ENCODE data around the gene ZFP36L1.

ZFP36L1 gene

DNA sequence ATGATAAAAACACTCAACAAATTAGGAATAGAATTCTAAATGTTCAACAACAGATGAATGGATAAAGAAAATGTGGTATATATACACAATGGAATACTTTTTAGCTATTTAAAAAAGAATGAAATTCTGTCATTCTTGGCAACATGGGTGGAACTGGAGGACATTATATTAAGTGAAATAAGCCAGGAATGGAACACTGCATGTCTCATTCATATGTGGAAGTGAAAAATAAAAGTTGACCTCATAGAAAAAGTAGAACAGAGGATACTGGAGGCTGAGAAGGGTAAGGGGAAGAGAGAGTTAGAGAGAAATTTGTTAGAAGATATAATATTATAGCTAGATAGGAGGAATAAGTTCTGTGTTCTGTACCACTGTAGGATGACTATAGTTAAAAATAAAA is 35.8 kb upstream of the ZFP36L1 start:
- TF ChIP-seq CTCF (IDR thresholded peaks at IDR 0.05; ENCODE audit: insufficient read depth, low read depth, low read length, missing control alignments), result no peak
- no peak overlapping the region for H3K4me3 ChIP-seq (ENCODE audit: low read length)
- no peak for DNase-seq (ENCODE audit: low read depth)

GRCh38 chr14:68825729-68826128 is 32.9 kb upstream of the ZFP36L1 start:
- TF ChIP-seq CTCF (IDR thresholded peaks at IDR 0.05; ENCODE audit: insufficient read depth, low read depth, low read length, missing control alignments), result no peak
- no peak overlapping the region for H3K4me3 ChIP-seq (ENCODE audit: low read length)
- no peak for DNase-seq (ENCODE audit: low read depth)

- peak; percentile 75 for DNase-seq (ENCODE audit: low read depth)
- TF ChIP-seq CTCF (IDR thresholded peaks at IDR 0.05; ENCODE audit: insufficient read depth, low read depth, low read length, missing control alignments), result peak; percentile 94
- no peak overlapping the region for H3K4me3 ChIP-seq (ENCODE audit: low read length)
These were observed 31.9 kb upstream of the ZFP36L1 start for GRCh38 chr14:68824517-68825347.

DNA sequence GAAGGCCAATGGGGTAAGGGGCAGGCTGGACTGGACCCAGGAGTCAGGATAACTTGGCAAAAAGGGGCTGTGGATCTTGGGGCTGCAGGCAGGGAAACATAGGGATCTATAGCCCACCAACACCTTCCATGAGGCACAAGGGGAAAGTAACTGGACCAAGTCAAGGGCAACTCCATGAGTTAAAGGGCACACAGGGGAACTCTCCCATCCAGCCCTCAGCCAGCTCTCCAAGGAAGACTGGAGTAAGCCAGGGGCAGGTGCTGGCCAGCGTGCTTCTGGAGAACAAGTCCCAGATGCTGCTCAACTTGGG is 31.3 kb upstream of the ZFP36L1 start:
- H3K4me3 ChIP-seq (ENCODE audit: low read length), result no peak overlapping the region
- no peak for TF ChIP-seq CTCF (IDR thresholded peaks at IDR 0.05; ENCODE audit: insufficient read depth, low read depth, low read length, missing control alignments)
- DNase-seq (ENCODE audit: low read depth), result no peak

DNA sequence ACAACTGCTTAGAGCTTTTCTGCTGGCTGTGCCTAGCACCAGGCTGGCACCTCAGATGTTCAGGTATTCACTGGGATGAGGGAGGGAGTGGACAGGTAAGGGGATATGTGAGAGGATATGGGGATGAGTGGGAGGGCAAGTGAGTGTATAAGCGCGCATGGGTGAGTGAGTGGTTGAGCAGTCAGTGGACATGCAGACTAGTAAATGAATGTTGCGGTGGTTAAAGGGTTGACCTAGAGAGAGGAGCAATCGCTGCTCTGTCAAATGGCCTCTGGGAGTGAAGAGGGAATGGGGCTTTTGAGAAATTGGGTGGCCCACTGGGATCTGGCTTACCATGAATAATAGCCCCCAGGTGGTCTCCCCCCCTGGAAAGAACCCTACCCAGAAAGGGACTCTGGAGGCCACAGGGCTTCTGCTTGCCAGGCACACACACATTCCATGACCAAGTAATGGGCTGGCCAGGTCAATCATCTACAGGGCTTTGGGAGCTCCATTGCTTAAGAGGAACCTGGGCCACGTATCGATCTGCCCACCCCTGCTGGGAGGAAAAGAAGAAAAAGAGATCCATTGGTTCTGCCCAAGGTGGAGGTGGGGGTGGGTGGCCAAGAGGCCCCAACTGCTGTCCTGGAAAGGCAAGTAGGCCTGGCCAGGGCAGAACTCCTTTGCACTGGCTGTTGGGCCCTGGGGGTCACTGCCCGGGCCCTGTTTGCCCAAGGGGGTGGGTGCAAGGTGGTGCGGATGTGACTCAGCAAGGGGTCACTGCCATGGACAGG is 30.8 kb upstream of the ZFP36L1 start:
- no peak for TF ChIP-seq CTCF (IDR thresholded peaks at IDR 0.05; ENCODE audit: insufficient read depth, low read depth, low read length, missing control alignments)
- DNase-seq (ENCODE audit: low read depth), result no peak
- no peak overlapping the region for H3K4me3 ChIP-seq (ENCODE audit: low read length)

GRCh38 chr14:68822926-68823325 is 30.1 kb upstream of the ZFP36L1 start:
- no peak overlapping the region for H3K4me3 ChIP-seq (ENCODE audit: low read length)
- TF ChIP-seq CTCF (IDR thresholded peaks at IDR 0.05; ENCODE audit: insufficient read depth, low read depth, low read length, missing control alignments), result no peak
- no peak for DNase-seq (ENCODE audit: low read depth)
